AG10803 (cell line): Measurements from ENCODE around the gene GIPC3.

Source experiments
- DNase-seq: peaks from one replicate; pipeline ENCODE4 v3.0.0; 2010; ENCODE audit warnings: low read depth
- H3K4me3 ChIP-seq: 2 replicates; pipeline ENCODE4 v1.5.1; 2011; ENCODE audit warnings: mild to moderate bottlenecking, low read length, control low read depth
- CTCF ChIP-seq: conservative IDR thresholded peaks from 2 replicates; pipeline ENCODE4 v1.5.1; 2011; ENCODE audit warnings: mild to moderate bottlenecking, low read length, control low read depth, inconsistent platforms

Gene GIPC3

DNA sequence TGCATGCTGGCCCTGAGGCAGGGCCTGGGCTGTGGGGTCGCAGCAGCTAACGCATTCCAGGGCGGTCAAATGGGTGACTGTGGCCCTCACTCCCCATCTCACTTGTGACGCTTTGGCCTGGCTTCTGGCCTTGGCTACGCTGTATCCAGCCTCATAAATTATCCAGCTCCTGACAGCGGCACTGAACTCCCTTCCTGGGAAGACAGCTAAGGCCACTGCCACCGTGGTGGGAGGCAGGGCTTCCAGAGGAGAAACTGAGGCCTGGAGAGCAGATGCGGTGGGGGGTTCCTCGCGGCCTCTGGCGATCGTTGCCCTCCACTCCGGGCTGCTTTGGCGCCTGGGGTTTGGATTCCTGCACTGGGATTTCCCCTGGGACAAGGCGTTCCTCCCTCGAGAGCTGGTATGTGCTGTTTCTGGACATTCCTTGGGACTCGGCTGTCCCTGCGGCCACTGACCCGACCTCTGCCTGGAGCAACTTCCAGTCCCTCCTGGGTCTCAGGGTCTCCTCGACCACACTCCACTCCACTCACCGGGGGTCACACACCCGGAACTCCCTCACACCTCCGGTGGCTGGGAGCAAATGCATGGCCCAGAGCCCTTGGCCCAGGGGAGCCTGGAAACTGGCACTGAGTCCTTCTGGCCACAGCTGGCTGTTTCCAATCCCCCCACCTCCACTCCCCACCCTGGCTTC is 18.0 kb downstream of the GIPC3 start:
- H3K4me3 ChIP-seq: no peak overlapping the region
- no peak for TF ChIP-seq CTCF

GRCh38 chr19:3604227-3604986 is 19.1 kb downstream of the GIPC3 start:
- no peak for TF ChIP-seq CTCF
- H3K4me3 ChIP-seq: no peak overlapping the region
- DNase-seq: no peak

More for the DNA sequence above, 18.0 kb downstream of the GIPC3 start:
- no peak for DNase-seq

DNA sequence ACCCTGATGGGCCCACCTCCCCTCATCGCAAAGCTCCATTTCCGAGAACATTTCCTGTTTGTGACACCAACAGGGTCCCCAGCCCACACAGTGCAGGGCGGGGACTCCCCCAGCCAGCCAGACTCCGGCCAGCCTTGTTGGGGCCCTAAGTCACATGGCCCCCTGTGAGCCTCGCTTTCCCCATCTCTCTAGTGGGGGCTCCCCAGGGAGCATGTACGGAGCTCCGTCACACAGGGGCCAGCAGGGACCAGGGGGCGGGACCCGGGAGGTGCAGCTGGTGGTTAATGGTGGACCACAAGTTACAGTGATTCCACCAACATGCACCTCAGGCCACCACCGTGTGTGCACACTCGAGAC is 19.7 kb downstream of the GIPC3 start:
- no peak for TF ChIP-seq CTCF
- no peak for DNase-seq
- no peak overlapping the region for H3K4me3 ChIP-seq

GRCh38 chr19:3605361-3605760 is 20.1 kb downstream of the GIPC3 start:
- no peak for DNase-seq
- TF ChIP-seq CTCF: no peak
- peak overlapping the region; percentile 66; the same call in 1 of the 2 replicates for H3K4me3 ChIP-seq

DNA sequence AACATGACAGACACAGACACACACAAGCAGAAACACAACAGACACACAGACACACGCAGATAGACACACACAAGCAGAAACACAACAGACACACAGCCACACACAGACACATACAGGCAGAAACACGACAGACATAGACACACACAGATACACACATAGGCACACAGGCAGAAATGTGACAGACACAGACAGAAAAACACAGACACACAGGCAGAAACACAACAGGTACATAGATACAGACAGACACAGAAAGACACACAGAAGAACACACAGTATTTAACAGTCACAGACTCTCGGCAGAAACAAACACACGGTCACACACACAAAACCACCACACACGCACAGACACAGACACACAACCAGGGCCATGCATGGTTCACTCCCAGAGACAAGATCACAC is 20.5 kb downstream of the GIPC3 start:
- H3K4me3 ChIP-seq: peak overlapping the region; percentile 66
- TF ChIP-seq CTCF: no peak

DNA sequence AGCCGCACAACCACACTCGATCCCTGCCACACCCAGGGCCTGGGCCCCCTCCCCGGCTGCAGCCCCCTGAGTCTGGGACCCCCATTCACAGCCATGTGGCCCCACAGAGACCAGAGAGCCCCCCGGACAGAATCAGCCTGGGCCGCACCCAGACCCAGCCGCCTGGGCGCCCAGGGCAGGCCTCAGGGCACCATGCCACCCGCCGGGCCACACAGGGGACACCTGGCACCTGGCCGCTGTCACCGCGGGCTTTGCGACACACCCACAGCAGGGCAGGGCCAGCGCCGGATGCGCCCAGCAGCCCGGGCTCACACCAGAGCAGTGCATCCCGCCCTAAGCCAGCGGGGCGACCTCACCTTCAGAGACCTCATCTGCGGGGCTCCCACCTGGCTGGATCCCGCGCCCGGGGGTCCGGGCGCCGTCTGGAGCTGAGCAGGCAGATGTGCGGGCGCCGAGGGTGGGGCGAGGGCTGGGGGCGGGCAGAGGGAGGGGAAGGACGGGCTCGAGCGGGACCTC is 21.0 kb downstream of the GIPC3 start:
- DNase-seq: no peak
- no peak for TF ChIP-seq CTCF
- H3K4me3 ChIP-seq: peak overlapping the region; percentile 66

More for the DNA sequence above, 20.5 kb downstream of the GIPC3 start:
- no peak for DNase-seq
